ENCODE data around the gene GLRA3. TPM values are rescaled to one million over a fixed set of nuclear protein-coding genes. Genes with fewer than 3 reads are reported as not detected.

Gene GLRA3
- total and polyA plus RNA-seq, 2 of the 8 experiments (the other 6 are each of a cell fraction or from before 2014, with no cell fraction given): 0.02 TPM; not detected in 1

- no peak overlapping the region for H4K91ac ChIP-seq (replicated peaks; ENCODE audit: insufficient read length, low read length)
- H2BK5ac ChIP-seq (ENCODE audit: low read depth, low read length): no peak overlapping the region
- no peaks in the 10 kb centered on the region for H3K4me1 ChIP-seq (replicated peaks in 1 of 4; ENCODE audit: control insufficient read depth in 3 of 4, insufficient read depth in 4 of 4, low read length in 3 of 4)
- 0 out of 2 replicates have a peak overlapping the region, but pooled peaks have one; percentile 28 for H2AFZ ChIP-seq (ENCODE audit: low read length)
- no peaks in the 10 kb centered on the region for H4K20me1 ChIP-seq (replicated peaks in 1 of 2; ENCODE audit: control insufficient read depth in 1 of 2, insufficient read depth in 2 of 2, low read length in 2 of 2)
- no peak overlapping the region for H2BK15ac ChIP-seq (ENCODE audit: low read length)
- H3K79me2 ChIP-seq (ENCODE audit: control insufficient read depth in 1 of 2, insufficient read depth in 2 of 2, low read length in 2 of 2): no peaks in the 10 kb centered on the region
- no peak for TF ChIP-seq SIX5 (IDR thresholded peaks at IDR 0.05; ENCODE audit: low read depth, low read length)
- no peak for TF ChIP-seq NANOG (IDR thresholded peaks at IDR 0.05; ENCODE audit: insufficient read depth, low read depth, low read length, poor library complexity, severe bottlenecking)
- no peak for TF ChIP-seq JUN (IDR thresholded peaks at IDR 0.05; ENCODE audit: low read depth, low read length)
- TF ChIP-seq GTF2F1 (IDR thresholded peaks at IDR 0.05; ENCODE audit: borderline replicate concordance, low read depth, low read length): no peak
- TF ChIP-seq MAX (IDR thresholded peaks at IDR 0.05): no peak
- no peak for TF ChIP-seq CHD1 (IDR thresholded peaks at IDR 0.05; ENCODE audit: low read depth, low read length)
- no peak for TF ChIP-seq SP1 (IDR thresholded peaks at IDR 0.05; ENCODE audit: low read depth, low read length)
- TF ChIP-seq RNF2 (IDR thresholded peaks at IDR 0.05; ENCODE audit: borderline replicate concordance, low read depth, low read length, missing control alignments, poor library complexity, severe bottlenecking): no peak
- no peak for TF ChIP-seq CBX8 (IDR thresholded peaks at IDR 0.05; ENCODE audit: borderline replicate concordance, low read depth, low read length)
- no peak for TF ChIP-seq KDM1A (IDR thresholded peaks at IDR 0.05; ENCODE audit: borderline replicate concordance, low read length)
- TF ChIP-seq TAF1 (IDR thresholded peaks at IDR 0.05; ENCODE audit: low read depth, low read length): no peak
- CTCF ChIA-PET (ENCODE audit: partially characterized antibody): interaction anchor here (0.5 to 1.2 kb wide), 2 partner anchors 9 to 41 kb away, joined by 3 to 5 read pairs; no protein-coding TSS in a partner anchor
- no peaks in the 10 kb centered on the region for H3K27me3 ChIP-seq (replicated peaks in 1 of 4; ENCODE audit: control insufficient read depth in 3 of 4, extremely low read depth in 1 of 4, insufficient read depth in 3 of 4, low read length in 3 of 4)
- no peaks in the 10 kb centered on the region for H3K36me3 ChIP-seq (ENCODE audit: control insufficient read depth in 2 of 4, insufficient read depth in 4 of 4, low read length in 3 of 4)
- no peak for FAIRE-seq
- no peak overlapping the region for H3K27ac ChIP-seq (ENCODE audit: low read depth, low read length)
- no peak overlapping the region for H4K8ac ChIP-seq (ENCODE audit: extremely low read depth, insufficient read depth, low read length)
- H3K4ac ChIP-seq (replicated peaks; ENCODE audit: insufficient read length, low read depth, low read length): no peak overlapping the region
- no peak overlapping the region for H3K4me2 ChIP-seq (ENCODE audit: insufficient read depth in 1 of 2, low read depth in 2 of 2, low read length in 2 of 2)
- H2AK5ac ChIP-seq (ENCODE audit: low read depth, low read length): no peak overlapping the region
- no peak overlapping the region for H4K5ac ChIP-seq (ENCODE audit: insufficient read length, low read depth, low read length)
- H3K56ac ChIP-seq (replicated peaks; ENCODE audit: insufficient read length, low read depth, low read length): no peak overlapping the region
- no peak overlapping the region for H3K18ac ChIP-seq (ENCODE audit: extremely low read depth, low read length)
- no peak for DNase-seq (ENCODE audit: low read depth in 1 of 2, low spot score in 2 of 2)
- no peak overlapping the region for H3K23ac ChIP-seq (ENCODE audit: insufficient read length)
- H3K79me1 ChIP-seq (ENCODE audit: low read depth, low read length): no peaks in the 10 kb centered on the region
- H3K4me3 ChIP-seq (ENCODE audit: extremely low read depth in 1 of 4, insufficient read depth in 2 of 4, low read depth in 3 of 4, low read length in 4 of 4): no peak overlapping the region
- H3K23me2 ChIP-seq (ENCODE audit: low read depth, low read length): no peaks in the 10 kb centered on the region
- no peak overlapping the region for H2BK20ac ChIP-seq (ENCODE audit: low read length)
- H3K14ac ChIP-seq (ENCODE audit: insufficient read length): no peak overlapping the region
- POLR2A ChIA-PET (ENCODE audit: partially characterized antibody): no interaction called here
- H2BK120ac ChIP-seq (replicated peaks; ENCODE audit: low read depth, low read length): no peak overlapping the region
- no peaks in the 10 kb centered on the region for H3K9me3 ChIP-seq (ENCODE audit: insufficient read depth in 2 of 2, low read depth in 1 of 2, low read length in 1 of 2)
- H3K9ac ChIP-seq (replicated peaks in 1 of 4; ENCODE audit: extremely low read depth in 1 of 4, low read depth in 3 of 4, low read length in 3 of 4): no peak overlapping the region
- no peak overlapping the region for H2BK12ac ChIP-seq (ENCODE audit: low read depth, low read length)
These were observed 155.2 kb downstream of the GLRA3 start for GRCh38 chr4:174673865-174674264.

All from H1 (cell line).